ENCODE measurements around the gene ADK.

The ADK gene

DNA sequence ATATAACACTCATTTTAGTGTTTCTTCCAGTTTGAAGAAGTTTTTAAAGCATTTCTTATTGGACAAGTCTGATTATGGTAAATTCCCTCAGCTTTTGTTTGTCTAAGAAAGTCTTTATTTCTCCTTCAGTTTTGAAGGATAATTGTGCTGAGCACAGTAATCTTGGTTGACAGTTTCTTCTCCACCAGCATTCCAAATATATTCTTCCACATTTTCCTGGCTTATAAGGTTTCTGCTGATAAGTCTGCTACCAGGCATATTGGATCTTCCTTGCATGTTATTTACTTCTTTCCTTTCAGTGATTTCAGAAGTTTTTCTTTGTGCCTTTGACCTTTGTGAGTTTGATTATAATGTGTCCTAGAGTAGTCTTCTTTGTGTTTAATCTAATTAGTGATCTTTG, 210.7 kb downstream of the ADK start:
- no peak for DNase-seq (ENCODE audit: low spot score)

DNA sequence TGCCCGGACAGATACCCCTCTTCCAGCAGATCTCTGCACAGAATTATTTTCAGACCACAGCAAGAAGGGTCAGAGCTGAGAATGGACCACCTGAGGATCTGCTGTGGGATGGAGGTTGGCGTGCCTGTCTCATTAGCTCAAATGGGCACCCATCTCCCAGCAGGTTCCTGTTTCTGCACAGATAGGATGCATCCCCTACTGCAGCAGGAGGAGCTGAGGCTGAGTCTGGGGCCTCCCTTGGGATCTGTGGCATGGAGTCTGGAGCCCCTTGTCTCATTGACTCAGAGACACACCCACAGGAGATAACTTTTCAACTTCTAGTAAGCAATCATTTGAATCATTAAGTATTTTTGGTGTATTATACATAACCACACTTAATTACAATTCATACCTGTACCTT, 212.7 kb downstream of the ADK start:
- DNase-seq (ENCODE audit: low spot score), result no peak

- no peak for DNase-seq (ENCODE audit: low spot score)
These were observed 214.1 kb downstream of the ADK start for GRCh38 chr10:74365109-74365508.

DNA sequence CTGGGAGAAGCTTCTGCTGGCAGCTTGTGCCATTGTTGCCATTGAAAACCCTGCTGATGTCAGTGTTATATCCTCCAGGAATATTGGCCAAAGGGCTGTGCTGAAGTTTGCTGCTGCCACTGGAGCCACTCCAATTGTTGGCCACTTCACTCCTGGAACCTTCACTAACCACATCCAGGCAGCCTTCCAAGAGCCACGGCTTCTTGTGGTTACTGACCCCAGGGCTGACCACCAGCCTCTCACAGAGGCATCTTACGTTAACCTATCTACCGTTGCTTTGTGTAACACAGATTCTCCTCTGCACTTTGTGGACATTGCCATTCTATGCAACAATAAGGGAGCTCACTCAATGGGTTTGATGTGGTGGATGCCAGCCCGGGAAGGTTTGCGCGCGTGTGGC, 220.7 kb downstream of the ADK start:
- DNase-seq (ENCODE audit: low spot score), result no peak

GRCh38 chr10:74373059-74373458, 222.0 kb downstream of the ADK start:
- no peak for DNase-seq (ENCODE audit: low spot score)

- DNase-seq (ENCODE audit: low spot score), result no peak
These were observed 226.5 kb downstream of the ADK start for GRCh38 chr10:74377476-74377875.

DNA sequence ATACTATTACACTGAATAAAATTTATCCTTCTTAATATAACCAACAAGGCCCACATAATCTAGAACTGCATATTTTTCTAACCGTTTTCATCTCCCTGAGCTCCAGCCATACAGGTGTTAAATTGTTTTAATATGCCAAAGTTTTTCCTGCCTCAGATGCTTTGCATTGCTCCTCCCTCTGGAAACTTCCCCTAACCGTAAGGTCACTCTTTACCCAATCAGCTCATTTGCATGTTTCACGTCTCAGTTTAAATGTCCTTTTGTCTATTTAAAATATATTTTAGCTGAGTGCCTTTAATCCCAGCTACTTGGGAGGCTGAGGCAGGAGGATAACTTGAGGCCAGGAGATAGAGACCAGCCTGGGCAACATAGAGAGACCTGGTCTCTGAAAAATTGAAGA, 228.5 kb downstream of the ADK start:
- DNase-seq (ENCODE audit: low spot score), result no peak

DNA sequence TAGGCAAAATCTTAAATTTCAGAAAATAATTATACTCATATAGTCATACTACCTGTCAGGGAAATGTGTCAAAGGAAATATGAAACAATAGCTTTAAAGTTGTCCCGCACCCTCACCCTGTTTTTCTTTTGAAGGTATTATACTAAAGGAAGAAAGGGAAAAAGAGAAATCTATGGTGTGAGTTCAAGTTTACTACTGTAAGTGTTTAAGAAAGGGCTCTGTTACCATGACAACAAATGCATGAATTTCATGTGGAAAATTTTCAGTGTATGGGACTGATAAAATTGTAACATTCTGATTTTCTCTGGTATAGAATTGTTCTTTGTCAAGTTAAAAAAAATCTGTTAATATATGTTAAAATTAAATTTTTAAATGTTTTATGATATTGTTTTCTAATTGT, 229.8 kb downstream of the ADK start:
- no peak for DNase-seq (ENCODE audit: low spot score)

DNA sequence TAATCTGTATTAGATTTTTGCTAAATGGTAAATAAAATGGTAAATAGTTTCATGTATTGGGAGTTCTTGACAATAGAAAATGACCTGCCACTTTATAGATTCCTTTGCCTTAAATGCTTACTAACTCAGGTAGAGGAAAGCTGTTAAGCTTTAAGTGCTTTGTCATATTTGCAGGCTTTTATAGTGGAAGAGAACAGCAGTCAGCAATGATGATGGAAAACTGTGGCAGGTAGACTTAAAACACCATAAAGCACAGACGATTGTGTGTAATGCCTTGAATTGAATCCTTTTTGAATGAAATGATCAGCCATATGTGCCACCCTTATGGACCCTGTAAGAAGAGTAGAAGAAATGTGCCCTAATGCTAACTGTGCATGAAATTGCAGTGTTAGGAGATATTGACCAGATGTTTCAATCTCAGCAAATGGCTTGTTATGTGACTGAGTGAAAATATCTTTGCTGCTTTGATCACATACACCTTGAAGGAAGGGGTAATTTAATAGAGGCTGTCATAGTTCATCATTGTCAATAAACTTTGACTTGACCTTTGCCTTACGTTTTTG, 230.4 kb downstream of the ADK start:
- no peak for DNase-seq (ENCODE audit: low spot score)

DNA sequence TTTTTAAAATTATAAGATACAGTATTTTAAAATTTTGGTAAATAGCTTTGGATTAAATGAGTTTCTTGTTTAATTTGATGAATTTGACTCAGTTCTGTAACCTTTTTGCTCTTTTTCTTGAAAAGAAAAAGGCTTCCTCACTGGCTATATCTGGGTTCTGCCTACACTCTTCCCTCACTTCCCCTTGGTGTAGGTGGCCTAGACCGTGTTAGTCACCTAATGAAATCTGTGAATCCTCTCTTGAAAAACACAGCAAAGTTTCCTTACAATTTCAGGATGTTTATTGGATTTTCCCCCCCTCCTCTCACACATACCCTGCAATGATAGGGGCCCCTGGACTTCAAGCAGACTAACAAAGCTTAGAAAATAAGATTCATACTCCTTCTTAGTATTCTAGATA, 231.6 kb downstream of the ADK start:
- peak; percentile 53 for DNase-seq (ENCODE audit: low spot score)

- DNase-seq (ENCODE audit: low spot score), result no peak
These were observed 232.6 kb downstream of the ADK start for GRCh38 chr10:74383642-74384041.

GRCh38 chr10:74384615-74385183, 233.7 kb downstream of the ADK start:
- no peak for DNase-seq (ENCODE audit: low spot score)

- no peak for DNase-seq (ENCODE audit: low spot score)
These were observed 237.8 kb downstream of the ADK start for GRCh38 chr10:74388801-74389200.

DNA sequence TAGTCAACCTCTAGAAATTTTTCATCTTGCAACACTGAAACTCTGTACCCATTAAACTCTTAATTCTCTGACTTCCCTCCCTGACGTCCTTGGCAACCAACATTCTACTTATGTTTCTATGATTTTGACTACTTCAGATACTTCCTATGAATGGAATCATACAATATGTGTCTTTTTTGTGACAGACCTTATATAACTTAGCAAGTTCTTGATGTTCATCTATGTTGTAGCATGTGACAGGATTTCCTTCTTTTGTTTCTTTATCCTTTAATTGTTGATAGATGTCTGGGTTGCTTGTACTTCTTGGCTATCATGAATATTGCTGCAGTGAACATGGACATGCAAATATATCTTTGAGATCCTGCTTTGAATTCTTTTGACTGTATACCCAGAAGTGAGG, 240.8 kb downstream of the ADK start:
- DNase-seq (ENCODE audit: low spot score), result no peak

DNA sequence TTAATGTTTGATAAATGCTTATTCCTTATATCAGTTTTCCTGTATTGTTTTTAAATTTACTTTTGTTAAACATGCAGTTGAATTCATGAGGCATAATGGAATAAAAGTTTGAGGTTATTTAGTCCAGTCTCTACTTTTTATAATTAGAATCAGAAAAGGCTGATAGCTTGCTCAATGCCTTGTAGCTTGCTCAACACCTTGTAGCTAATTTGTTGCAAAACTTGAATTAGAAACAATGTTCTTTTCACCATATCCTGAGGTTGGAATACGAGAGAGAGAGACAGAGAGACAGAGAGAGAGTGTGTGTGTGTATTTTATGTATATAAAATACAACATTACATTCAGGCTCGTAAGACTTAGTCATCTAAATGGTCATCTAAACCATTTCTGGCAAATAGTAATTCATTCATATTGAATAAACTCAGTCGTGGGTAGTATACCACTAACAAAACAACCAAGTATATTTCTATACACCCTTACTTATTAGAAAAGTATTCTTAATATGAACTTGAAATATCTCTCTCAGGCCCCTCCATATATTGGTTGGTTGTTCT, 243.5 kb downstream of the ADK start:
- no peak for DNase-seq (ENCODE audit: low spot score)

- no peak for DNase-seq (ENCODE audit: low spot score)
These were observed 249.2 kb downstream of the ADK start for GRCh38 chr10:74400186-74400585.

DNA sequence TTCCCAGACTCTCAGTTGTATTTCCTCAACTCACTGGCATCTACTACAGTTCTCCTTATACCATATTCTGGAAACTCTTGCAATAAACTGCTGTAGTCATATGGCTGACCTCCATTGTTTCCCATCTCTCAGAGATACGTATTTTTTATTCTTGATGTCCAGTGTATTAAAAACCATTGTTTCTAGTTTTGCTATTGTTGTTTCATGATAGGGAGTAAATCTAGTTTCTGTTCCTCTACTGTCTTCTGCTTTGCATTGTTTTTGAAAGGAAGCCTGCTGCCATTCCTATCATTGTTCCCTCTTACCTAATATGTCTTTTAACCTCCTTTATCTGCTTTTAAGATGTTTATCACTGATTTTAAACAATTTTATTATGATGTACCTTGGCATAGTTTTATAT, 255.0 kb downstream of the ADK start:
- no peak for DNase-seq (ENCODE audit: low spot score)

GRCh38 chr10:74415146-74415839, 264.3 kb downstream of the ADK start:
- DNase-seq (ENCODE audit: low spot score), result no peak

DNA sequence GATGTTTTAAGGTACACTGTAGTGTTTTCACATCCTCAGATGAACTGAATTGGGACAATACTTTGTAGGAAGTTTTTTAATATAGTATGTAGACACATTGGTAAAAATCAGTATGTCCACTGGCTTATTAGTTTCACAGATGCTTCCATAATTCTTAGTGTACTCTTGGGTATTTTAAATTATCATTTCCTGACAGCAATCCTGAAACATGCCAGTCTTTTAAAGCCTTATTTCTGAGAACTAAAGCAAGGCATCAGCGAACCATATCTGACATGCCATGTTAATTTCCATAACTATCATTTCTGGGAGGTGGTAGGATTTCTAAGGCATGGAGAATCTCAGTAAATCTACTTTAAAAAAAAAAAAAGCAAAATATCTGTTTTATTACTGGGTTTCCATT, 266.4 kb downstream of the ADK start:
- no peak for DNase-seq (ENCODE audit: low spot score)

DNA sequence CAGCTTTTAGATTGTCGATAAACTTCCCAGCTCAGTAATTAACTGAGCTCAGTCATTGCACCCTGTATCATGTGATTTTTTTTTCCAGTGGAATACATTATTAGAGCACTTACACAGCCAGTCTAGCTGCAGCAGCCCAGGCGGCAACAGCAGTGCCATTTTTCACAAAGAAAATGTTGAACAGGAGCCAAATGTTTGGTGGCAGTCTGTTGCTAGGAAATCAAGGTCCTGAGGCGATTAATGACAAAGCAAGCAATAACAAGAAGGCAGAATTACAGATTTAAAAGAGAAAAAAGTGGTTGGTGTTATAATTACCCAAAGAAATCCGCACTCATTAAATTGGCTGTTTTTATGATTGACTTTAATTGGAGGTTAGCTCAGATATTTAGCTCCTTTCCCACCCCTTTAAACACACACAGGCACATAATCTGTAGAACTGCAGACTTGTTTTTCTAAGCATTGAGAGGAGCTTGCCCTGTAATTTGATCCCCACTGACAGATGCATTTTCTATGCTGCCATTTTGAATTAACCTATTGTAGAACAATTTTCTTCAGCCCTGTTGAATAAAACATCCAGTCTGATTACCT, 267.4 kb downstream of the ADK start:
- DNase-seq (ENCODE audit: low spot score), result peak; percentile 61

DNA sequence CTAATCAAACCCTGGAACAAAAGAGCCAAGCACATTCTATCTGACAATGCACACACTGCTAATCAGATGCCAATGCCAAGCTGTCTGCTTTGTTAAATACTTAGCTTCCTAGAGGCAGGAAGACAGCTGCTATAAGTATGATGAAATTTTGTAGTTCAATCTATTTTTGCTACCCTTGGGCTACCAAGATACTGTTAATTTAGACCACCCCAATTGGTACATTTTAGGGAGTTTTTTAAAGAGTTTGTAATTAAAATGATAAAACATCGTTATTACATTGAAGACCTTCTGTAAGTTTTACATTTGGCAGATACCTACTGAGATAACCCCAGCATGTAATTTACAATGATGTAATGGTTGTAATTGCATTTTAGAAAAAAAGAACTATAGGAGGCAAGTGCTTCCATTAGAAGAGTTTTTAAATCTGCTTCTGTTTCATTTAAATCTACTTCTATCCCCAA, 268.5 kb downstream of the ADK start:
- no peak for DNase-seq (ENCODE audit: low spot score)

DNA sequence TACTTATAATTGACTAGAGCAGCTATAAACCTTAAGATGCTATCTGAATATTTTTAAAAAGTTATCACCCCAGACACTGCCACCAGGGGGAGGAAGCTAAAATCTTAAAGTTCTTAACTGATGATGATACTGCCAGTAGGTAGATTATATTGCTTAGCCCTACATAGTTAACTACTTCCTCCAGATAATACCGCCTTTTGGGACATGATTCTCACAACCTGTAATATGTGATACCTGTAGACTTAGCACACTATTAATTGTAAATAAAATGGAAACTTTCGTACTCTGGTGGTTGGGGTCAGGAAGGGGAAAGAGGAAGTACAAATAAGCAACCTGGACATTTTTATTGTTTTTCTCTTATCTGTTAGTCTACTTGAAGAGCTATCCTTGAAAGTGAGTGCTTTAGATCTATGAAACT, 268.9 kb downstream of the ADK start:
- no peak for DNase-seq (ENCODE audit: low spot score)

- no peak for DNase-seq (ENCODE audit: low spot score)
These were observed 273.5 kb downstream of the ADK start for GRCh38 chr10:74424565-74424964.

Measured in putamen (tissue), 1 donor.